Measurements from ENCODE around the gene STK35. TPM values are rescaled to one million over a fixed set of nuclear protein-coding genes. Genes with fewer than 3 reads are reported as not detected.

The STK35 gene
- total RNA-seq, 1 donor from 2014 or later, result 31.0 TPM

DNA sequence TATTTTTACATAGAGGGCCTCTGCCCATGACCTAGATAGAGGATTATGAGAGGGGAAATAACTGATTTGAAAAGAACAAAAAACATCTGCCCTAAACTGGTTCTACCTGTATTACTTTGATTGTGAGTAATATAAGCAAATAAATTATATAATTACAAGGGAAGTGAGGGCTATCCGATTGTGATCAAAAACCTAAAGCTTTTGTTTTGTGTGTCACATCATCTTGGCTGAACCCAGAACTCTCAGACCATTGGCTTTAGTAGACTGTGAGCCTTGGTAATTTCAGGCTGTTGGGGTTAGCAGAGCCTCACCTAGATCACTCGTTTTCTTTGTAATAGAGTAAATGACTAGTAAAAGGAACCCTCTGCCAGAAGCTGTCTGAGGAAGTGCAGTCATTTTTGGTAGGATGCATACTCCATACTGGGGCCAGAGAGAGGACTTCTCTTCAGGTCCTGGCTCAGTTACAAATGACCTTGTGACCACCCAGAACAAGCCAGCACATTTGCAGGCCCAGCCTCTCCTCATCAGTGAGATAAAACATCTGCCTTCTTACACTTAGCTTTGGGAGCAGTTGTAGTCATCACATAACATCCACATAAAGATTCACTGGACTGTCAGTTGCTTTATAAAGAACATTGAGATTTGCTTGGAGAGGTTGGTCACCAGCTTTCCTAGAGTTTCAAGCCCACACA lies 13.5 kb downstream of the STK35 start:
- DNase-seq (ENCODE audit: low spot score in 2 of 2, unreplicated experiment in 2 of 2), result no peak
- TF ChIP-seq, protein P1, sequence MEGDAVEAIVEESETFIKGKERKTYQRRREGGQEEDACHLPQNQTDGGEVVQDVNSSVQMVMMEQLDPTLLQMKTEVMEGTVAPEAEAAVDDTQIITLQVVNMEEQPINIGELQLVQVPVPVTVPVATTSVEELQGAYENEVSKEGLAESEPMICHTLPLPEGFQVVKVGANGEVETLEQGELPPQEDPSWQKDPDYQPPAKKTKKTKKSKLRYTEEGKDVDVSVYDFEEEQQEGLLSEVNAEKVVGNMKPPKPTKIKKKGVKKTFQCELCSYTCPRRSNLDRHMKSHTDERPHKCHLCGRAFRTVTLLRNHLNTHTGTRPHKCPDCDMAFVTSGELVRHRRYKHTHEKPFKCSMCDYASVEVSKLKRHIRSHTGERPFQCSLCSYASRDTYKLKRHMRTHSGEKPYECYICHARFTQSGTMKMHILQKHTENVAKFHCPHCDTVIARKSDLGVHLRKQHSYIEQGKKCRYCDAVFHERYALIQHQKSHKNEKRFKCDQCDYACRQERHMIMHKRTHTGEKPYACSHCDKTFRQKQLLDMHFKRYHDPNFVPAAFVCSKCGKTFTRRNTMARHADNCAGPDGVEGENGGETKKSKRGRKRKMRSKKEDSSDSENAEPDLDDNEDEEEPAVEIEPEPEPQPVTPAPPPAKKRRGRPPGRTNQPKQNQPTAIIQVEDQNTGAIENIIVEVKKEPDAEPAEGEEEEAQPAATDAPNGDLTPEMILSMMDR (IDR thresholded peaks at IDR 0.05; ENCODE audit: unreplicated experiment), result no peak
- Mint-ChIP-seq H3K36me3 (peaks cover 15% of the 10 kb centered on the region), H3K4me3 (no peak overlapping the region), H3K9me3 (no peaks in the 10 kb centered on the region), H3K27me3 (ENCODE audit: low read depth) (no peaks in the 10 kb centered on the region), H3K4me1 (peaks cover 11% of the 10 kb centered on the region), H3K27ac (peak overlapping the region; percentile 21)

- Mint-ChIP-seq H3K9me3 (no peaks in the 10 kb centered on the region), H3K36me3 (peaks cover 15% of the 10 kb centered on the region), H3K4me3 (no peak overlapping the region), H3K4me1 (peaks cover 11% of the 10 kb centered on the region), H3K27ac (no peak overlapping the region), H3K27me3 (ENCODE audit: low read depth) (no peaks in the 10 kb centered on the region)
- no peak for DNase-seq (ENCODE audit: low spot score in 2 of 2, unreplicated experiment in 2 of 2)
- TF ChIP-seq, protein P1 (IDR thresholded peaks at IDR 0.05; ENCODE audit: unreplicated experiment), result no peak
Measured at GRCh38 chr20:2116170-2116940, 14.7 kb downstream of the STK35 start.

GRCh38 chr20:2118783-2119182 lies 17.2 kb downstream of the STK35 start:
- Mint-ChIP-seq H3K36me3 (peaks cover 17% of the 10 kb centered on the region), H3K27ac (no peak overlapping the region), H3K9me3 (no peaks in the 10 kb centered on the region), H3K27me3 (ENCODE audit: low read depth) (no peaks in the 10 kb centered on the region), H3K4me3 (no peak overlapping the region), H3K4me1 (peaks cover 5% of the 10 kb centered on the region)
- TF ChIP-seq, protein P1 (IDR thresholded peaks at IDR 0.05; ENCODE audit: unreplicated experiment), result no peak
- DNase-seq (ENCODE audit: low spot score in 2 of 2, unreplicated experiment in 2 of 2), result no peak

GRCh38 chr20:2122936-2123335 lies 21.3 kb downstream of the STK35 start:
- H3K27ac Mint-ChIP-seq, result no peak overlapping the region
- no peaks in the 10 kb centered on the region for H3K9me3 Mint-ChIP-seq
- DNase-seq (ENCODE audit: low spot score in 2 of 2, unreplicated experiment in 2 of 2), result no peak
- peaks cover 13% of the 10 kb centered on the region for H3K36me3 Mint-ChIP-seq
- H3K4me3 Mint-ChIP-seq, result no peak overlapping the region
- no peaks in the 10 kb centered on the region for H3K4me1 Mint-ChIP-seq
- TF ChIP-seq, protein P1 (IDR thresholded peaks at IDR 0.05; ENCODE audit: unreplicated experiment), result no peak
- no peaks in the 10 kb centered on the region for H3K27me3 Mint-ChIP-seq (ENCODE audit: low read depth)

DNA sequence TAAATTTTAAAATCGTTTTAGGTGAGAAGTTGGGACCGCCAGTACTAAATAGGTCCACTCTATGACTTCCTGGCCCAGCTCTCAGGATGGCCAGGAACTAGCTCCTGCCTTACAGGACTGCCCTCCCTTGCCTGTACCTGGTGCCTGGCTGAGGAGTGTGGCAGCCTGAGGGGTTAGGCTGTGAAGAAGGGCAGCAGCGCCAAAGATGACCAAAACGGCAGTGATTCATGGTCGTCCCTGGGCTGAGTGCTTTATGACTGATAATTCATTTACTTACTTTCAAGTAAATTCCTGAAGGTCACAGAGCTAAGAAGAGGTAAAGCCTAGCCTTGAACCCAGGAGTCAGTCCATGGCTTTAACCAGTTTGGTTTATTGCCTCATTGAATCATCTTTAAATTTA lies 22.1 kb downstream of the STK35 start:
- TF ChIP-seq, protein P1 (IDR thresholded peaks at IDR 0.05; ENCODE audit: unreplicated experiment), result no peak
- no peak for DNase-seq (ENCODE audit: low spot score in 2 of 2, unreplicated experiment in 2 of 2)
- no peaks in the 10 kb centered on the region for H3K4me1 Mint-ChIP-seq
- no peaks in the 10 kb centered on the region for H3K27me3 Mint-ChIP-seq (ENCODE audit: low read depth)
- H3K4me3 Mint-ChIP-seq, result no peak overlapping the region
- no peaks in the 10 kb centered on the region for H3K9me3 Mint-ChIP-seq
- H3K27ac Mint-ChIP-seq, result no peak overlapping the region
- H3K36me3 Mint-ChIP-seq, result peaks cover 10% of the 10 kb centered on the region

All from mesothelial cell of epicardium (in vitro differentiated cells).